ENCODE results near the gene TBX15.

DNA sequence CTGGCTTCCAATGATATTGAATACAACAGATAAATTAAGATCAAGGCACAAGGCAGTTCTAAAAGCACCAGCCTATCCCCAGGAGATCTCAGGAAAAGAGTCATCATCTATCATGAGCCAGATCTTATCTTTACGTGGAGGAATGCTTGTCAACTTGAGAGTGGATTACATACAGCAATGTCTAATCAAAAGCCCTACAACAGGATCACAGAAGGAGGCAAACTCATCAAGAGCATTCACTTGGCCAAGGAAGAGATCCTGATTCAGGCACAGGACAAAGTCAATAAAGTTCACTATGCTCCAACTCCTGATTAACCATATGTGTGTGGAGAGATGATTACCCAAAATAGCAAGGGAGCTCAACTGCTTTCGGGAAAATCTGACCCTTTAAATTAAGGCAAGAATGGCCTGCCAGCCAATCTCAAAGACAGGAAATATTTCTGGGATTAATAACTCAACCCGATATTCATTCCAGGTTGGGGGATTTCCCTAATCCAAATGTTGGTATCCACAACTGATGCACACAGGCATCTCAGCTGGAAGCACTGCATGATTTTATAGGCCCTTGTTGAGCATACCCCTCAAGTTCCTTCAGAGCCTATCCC is 33.7 kb downstream of the TBX15 start:
- TF ChIP-seq POLR2AphosphoS5 (IDR thresholded peaks at IDR 0.05; ENCODE audit: low read depth, low read length) (no peak), POLR2A (IDR thresholded peaks at IDR 0.05; ENCODE audit: low read depth, low read length) (no peak), TAF1 (IDR thresholded peaks at IDR 0.05; ENCODE audit: low read depth, low read length) (no peak)

All from GM12891 (cell line).